Left cardiac atrium (tissue), 4 donors: Measurements from ENCODE around the gene NLRC5. TPM values are rescaled to one million over a fixed set of nuclear protein-coding genes. Genes with fewer than 3 reads are reported as not detected.
"Not testable (repeated sequence)": the region's sequence is repeated elsewhere in the genome, so short reads cannot be mapped to it uniquely, and the experiment has no call there.

Source experiments
- ATAC-seq, 2 donors: fragments of 200-7000 bp; cut with Tn5 transposase; one replicate each; pipeline ENCODE4 v1.9.1; 2020; ENCODE audit warnings: mild to moderate bottlenecking in 2 of 2, moderate library complexity in 2 of 2
- DNase-seq: peaks from one replicate; pipeline ENCODE4 v3.0.0-alpha.2; 2020
- intact Hi-C, 2 donors: fragments of 100-400 bp; cut with DNase I; formaldehyde crosslinking; loops; one replicate each; pipeline versions ENCODE4 v1.14.1 to v1.15.1; 2022 to 2023
- total RNA-seq, 2 donors: library from RNA; stranded (reverse); fragmentation: NEBNext Ultra II Directional; extraction: Animal tissue kit (Norgen Biotek cat#: 25700); gene quantifications; one replicate each; pipeline ENCODE4 v1.2.1, GENCODE V29; 2021
- donor health status: DM: no; HTN: yes; CAD: no.
- donor health status: DM: no; HTN: yes; CAD: no; lungs with severe emphysema.
- donor health status: DM: yes; HTN: yes; CAD: no.
- donor health status: Dilated cardiomyopathy.

NLRC5 gene
- total RNA-seq, 2 donors from 2014 or later: 14.2 to 31.5 TPM

DNA sequence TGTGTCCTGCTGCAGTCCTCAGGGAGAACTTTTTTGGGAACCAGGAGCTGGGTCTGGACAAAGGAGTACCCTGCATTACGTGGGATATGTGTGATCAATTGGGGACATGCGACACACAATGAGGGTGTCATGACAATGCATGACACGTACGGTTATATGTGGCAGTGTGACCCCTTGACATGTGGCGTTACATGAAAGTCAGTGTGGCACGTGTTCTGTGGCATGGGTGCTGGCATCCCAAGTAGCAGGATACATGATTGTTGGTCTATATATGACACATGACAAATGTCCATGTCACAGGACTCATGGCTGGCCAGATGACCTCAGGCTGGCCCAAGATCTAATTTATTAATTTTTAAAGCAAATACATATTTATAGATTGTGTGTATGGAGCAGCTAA, 93.3 kb downstream of the NLRC5 start:
- intact Hi-C loops: loop anchor here in 1 of 2 donors (10.0 kb wide), 1 partner anchor 332 kb away; no protein-coding TSS in a partner anchor
- no peak for ATAC-seq
- no peak for DNase-seq

DNA sequence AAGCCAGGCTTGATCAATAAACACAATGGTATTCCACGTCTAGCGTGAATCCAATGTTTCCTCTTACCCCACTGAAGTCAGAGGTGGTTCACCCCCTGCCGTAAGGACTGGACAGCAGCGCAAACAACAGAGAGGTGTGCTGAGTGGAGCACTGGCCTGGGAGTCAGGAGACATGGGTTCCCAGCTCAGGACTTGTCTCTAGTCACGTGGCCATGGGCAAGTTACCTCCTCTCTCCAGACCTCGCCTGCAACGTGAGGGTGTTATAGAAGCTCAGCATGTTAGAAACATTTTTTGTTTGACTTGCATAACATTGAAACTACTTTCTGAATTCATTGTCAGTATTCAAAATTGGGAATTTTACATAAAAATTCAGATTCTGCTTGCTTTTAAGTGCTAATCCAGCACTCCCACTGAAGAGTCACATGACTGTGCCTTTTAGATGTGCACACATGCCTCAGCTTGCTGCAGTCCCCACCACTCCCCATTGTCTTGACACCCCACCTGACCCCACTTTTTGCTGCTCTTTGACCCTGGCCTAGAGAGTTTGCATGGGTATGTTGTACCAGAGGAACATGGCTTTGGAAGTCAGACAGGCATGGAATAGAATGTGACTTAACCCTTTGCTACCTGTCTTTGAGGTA, 94.2 kb downstream of the NLRC5 start:
- intact Hi-C loops: loop anchor here (1.0 to 10.0 kb wide), 4 partner anchors 83 to 334 kb away; no protein-coding TSS in a partner anchor
- DNase-seq (no peak), ATAC-seq (no peak)

GRCh38 chr16:57084257-57084770, 95.0 kb downstream of the NLRC5 start:
- intact Hi-C loops: loop anchor here (1.0 to 10.0 kb wide), 4 partner anchors 82 to 333 kb away; no protein-coding TSS in a partner anchor
- DNase-seq: peak; percentile 70
- ATAC-seq: peak; percentile 76 to 87

GRCh38 chr16:57084996-57085395, 95.6 kb downstream of the NLRC5 start:
- intact Hi-C loops: loop anchor here (1.0 to 10.0 kb wide), 4 partner anchors 82 to 332 kb away; no protein-coding TSS in a partner anchor
- ATAC-seq: no peak
- no peak for DNase-seq

DNA sequence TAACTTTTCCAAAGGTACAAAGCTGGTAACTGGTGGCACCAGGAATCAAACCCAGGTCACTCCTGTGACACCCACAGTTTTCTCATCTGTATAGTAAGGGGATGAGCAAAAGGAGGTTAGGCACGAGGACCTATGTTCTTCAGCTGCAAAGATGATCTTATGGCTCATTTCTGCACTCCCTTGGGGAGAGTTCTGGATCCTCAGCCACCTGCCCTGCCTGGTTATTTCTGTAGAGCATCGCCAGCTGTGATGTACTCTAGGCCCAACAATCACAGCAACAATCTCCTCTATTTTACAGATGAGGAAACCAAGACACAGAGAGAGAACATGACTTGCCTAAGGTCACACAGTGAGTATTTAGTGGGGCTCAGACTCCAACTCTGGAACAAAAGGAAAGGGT, 97.6 kb downstream of the NLRC5 start:
- intact Hi-C loops: loop anchor here in 1 of 2 donors (10.0 kb wide), 1 partner anchor 328 kb away; no protein-coding TSS in a partner anchor
- ATAC-seq (no peak), DNase-seq (no peak)

DNA sequence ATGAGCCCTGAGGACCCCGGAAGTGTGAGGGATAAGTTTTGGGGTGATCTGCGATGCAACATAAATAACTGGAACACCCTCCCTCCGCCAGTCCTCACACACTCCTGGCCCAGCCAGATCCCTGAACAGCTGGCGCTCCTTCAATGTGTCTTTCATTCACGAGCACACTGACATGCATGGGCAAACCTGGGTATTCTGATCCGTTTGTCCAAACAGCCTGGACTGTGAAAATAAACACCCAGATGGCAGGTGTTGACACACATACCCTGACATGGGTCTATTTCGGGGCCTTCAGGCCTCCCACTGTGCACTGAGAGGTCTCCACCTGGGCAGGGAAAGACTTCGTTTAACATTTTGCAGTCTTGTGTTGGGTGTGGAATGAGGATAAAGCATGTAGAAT, 100.0 kb downstream of the NLRC5 start:
- no peak for DNase-seq
- no peak for ATAC-seq
- intact Hi-C loops: loop anchor here in 1 of 2 donors (10.0 kb wide), 1 partner anchor 325 kb away; no protein-coding TSS in a partner anchor

- DNase-seq: peak; percentile 61
- intact Hi-C loops: no loop called here
- peak; percentile 11 to 42 for ATAC-seq
These were observed 102.0 kb downstream of the NLRC5 start for GRCh38 chr16:57091200-57091974.

DNA sequence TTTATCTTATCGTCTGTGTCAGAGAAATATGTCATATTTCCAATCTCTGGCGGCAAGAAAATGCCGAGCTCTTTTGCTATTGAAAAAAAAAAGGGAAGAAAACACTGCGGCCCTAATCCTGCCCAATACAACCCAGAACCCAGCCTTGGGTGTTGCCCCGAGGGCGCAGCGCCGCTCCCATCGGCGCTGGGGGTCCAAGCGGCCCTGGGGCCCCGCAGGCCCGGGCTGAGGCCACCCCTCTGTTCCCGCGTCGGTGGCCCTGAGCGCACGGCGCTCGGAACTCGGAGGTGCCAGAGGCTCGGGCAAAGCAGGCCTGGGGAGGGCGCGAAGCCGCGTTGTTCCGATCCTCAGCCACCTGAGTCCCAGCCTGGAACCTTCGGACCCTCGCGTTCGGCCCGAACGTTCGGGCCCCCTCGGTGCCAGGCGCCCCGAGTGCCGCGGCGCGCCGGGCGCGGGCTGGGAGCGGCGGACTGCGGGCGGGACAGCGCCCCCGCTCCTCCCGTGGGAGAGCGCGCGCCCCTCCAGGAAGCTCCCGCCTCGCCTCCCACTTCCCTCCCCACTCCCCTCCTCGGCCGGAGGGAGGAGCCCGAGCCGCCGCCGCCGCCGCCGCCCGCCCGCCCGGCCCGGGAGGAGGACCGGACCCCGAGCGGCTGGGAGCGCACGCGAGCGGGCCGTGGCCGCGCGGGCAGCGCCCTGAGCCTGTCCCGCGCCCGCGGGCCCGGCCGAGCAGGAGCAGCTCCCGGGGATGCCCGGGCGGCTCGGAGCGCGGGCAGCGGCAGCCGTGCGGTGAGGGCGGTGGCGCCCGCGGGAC, 102.8 kb downstream of the NLRC5 start, which contains the start of gene CPNE2:
Gene CPNE2, plus strand, starts transcription at position 609 of the 811 bp plus-strand sequence. CDS start 18,160 bp downstream, outside the sequence.
- DNase-seq (peak; percentile 74), ATAC-seq (peak; percentile 87 to 89)
- intact Hi-C loops: no loop called here

DNA sequence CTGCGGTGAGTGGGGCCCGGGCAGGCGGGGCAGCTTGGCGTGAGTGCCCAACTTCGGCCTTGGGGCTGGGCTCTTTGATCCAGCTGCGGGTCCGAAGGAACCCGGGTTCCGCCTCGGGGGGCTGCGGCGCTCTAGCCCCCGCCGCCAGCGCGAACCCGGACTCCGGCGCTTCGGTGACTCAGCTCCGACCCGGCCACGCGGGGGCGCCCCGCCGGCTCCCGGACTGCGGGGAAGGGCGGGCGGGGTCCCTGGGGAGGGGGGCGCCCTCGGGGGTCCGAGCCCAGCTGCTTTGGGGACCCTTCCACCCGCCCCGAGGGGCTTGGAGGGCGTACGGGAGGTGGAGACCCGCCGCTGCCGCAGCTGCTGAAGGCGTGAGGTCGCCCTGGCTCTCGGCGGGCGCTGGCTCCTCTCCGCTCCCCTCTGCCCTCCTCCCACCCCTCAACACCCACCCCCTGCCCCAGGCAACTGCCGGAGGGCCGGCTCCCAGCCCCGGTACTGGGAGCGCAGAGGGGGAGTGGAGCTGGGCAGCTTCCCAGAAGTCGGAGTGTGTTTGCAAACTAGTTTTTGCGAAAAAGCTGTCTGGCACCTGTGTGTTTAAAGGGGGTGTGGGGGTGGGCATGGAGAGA, 103.5 kb downstream of the NLRC5 start:
- DNase-seq: peak; percentile 58
- ATAC-seq: peak; percentile 42 to 49
- intact Hi-C loops: no loop called here

GRCh38 chr16:57093666-57094564, 104.6 kb downstream of the NLRC5 start:
- intact Hi-C loops: no loop called here
- DNase-seq (peak; percentile 50), ATAC-seq (no peak)

DNA sequence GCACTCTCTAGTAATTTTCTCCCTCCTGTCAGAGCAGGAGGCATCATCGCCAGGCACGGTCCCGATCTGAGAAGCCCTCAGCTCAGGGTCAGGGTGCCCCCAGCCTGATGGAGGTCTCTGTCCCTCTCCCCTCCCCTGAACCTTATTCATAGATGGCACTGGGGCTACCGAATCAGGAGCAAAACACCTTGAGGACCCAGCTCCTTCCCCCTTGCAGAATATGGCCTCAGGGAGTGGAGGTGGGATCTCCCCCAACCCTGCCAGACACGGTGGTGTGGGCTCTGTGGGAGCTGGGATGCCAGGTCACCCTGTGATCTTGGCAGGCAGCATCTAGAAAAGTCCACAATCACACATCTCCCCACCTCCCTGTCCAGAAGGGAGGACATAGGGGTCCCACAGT, 105.6 kb downstream of the NLRC5 start:
- no peak for DNase-seq
- no peak for ATAC-seq
- intact Hi-C loops: loop anchor here in 1 of 2 donors (5.0 kb wide), 1 partner anchor 52 kb away; no protein-coding TSS in a partner anchor

DNA sequence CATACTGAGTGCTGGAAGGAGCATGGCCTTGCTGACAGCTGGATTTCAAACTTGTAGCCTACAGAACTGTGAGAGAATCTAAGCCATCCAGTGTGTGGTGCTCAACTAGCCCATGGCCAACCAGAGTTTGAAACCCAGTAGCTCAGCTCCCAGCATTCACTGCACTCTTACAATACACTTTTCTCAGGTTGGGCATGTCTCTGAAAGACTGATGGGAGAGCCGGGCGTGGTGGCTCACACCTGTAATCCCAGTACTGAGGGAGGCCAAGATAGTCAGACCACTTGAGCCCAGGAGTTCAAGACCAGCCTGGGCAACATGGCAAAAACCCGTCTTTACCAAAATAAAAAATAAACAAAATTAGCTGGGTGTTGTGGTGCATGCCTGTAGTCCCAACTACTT, 106.8 kb downstream of the NLRC5 start:
- DNase-seq (no peak), ATAC-seq (no peak)
- intact Hi-C loops: loop anchor here in 1 of 2 donors (5.0 kb wide), 1 partner anchor 51 kb away; no protein-coding TSS in a partner anchor

DNA sequence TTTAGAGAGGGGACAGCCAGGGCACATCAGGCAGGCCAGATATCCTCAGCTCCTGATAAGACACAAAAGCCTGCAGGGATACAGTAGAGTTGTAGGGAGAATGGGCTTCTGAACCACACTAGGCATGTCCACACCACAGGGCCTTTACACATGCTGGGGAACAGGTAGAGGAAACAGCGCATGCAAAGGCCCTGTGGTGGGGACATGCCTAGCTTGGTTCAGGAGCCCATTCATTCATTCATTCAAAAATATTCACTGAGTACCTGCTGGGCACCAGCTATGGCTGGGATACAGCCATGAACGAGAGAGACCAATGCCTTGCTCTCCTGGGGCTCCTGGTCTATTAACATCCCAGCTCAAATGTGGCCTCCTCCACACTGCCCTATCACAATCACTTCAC, 107.4 kb downstream of the NLRC5 start:
- intact Hi-C loops: loop anchor here in 1 of 2 donors (5.0 kb wide), 1 partner anchor 51 kb away; no protein-coding TSS in a partner anchor
- DNase-seq: no peak
- no peak for ATAC-seq

DNA sequence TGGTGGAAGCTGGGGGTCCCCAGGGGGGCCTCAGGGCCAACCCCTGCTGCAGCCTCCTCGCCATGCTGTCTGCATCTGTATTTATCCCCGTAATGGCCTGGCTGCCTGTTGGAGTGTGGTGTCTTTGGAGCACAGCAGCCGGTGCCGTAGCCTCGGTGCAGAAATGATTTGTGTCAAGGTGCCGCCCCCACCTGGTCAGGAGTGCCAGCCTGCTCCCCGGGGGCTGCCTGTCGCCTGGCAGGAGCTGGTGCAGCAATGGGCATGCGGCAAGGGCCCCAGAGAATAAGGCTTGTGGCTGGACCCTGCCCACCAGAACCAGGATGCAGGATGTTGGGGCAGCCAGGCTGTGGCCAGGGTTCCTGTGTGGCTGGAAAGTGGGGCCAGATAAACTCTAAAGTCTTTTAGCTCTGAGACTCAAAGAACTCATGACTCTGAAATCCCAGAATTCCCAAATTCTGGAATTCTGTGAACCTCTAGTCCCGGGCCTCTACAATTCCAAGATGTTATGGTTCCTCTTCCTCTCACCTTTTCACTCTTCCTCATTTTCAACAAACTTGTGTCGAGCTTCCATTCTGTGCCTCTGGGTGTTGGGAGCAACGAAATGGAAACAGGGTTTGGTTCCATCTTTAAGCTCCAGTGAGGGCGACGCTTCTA, 109.0 kb downstream of the NLRC5 start:
- ATAC-seq: no peak
- intact Hi-C loops: loop anchor here in 1 of 2 donors (5.0 kb wide), 1 partner anchor 49 kb away; no protein-coding TSS in a partner anchor
- DNase-seq: no peak

DNA sequence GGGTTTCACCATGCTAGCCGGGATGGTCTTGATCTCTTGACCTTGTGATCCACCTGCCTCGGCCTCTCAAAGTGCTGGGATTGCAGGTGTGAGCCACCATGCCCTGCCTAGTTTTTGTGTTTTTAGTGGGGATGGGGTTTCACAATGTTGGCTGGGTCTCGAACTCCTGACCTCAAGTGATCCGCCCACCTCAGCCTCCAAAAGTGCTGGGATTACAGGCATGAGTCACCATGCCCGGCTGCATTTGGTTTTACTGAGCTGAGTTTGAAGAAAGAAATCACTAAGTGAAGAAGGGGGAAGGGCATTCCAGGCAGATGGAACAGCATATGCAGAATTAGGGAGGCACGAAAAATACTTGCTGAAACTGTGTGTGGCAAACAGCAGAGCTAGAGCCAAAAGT, 110.6 kb downstream of the NLRC5 start:
- DNase-seq: not testable (repeated sequence)
- peak in 1 of 2 donors; percentile 10 for ATAC-seq
- intact Hi-C loops: loop anchor here in 1 of 2 donors (5.0 kb wide), 1 partner anchor 47 kb away; no protein-coding TSS in a partner anchor

DNA sequence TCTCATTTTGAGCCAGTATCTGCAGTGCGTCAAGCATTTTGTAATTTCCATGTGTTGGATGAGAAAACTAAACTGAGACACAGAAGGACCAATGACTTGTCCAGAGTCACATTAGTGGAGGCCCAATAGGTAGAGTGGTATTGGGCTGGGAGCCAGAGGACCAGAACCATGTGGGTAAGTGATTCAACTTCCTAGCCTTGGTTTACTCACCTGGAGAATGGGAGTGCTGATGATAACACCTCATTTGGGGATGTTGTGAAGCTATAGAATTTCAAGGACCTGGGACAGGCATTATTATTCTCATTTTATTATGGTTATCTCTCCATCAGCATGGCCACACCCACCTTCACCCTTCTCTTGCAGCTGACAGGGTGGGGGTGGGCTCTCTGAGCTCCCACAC, 111.1 kb downstream of the NLRC5 start:
- no peak for DNase-seq
- ATAC-seq: no peak
- intact Hi-C loops: no loop called here
